GM23338 (cell line): ENCODE data around the gene ANTXR2.

Experiments used
- CTCF ChIP-seq, 2 experiments: fragments of 200-600 bp in 1 of 2; sonication (generic) in 1 of 2; conservative IDR thresholded peaks; 2 replicates each; pipeline versions ENCODE4 v1.5.1 to v1.6.1; 2016 to 2017; ENCODE audit warnings: antibody characterized with exemption in 2 of 2, low read depth in 2 of 2, mild to moderate bottlenecking in 2 of 2, moderate library complexity in 1 of 2
- ETS1 ChIP-seq: IDR thresholded peaks from 2 replicates; pipeline ENCODE4 v1.6.1; 2016; ENCODE audit warnings: antibody characterized with exemption
- TF ChIP-seq, protein P1 (sequence below): IDR thresholded peaks from one replicate; pipeline ENCODE4 v1.6.1; 2018; ENCODE audit warnings: antibody characterized with exemption; ENCODE audit not compliant: unreplicated experiment

- TF ChIP-seq CTCF (conservative IDR thresholded peaks at IDR 0.05; ENCODE audit: low read depth in 2 of 2) (no peak), ETS1 (no peak)
- TF ChIP-seq, protein P1, sequence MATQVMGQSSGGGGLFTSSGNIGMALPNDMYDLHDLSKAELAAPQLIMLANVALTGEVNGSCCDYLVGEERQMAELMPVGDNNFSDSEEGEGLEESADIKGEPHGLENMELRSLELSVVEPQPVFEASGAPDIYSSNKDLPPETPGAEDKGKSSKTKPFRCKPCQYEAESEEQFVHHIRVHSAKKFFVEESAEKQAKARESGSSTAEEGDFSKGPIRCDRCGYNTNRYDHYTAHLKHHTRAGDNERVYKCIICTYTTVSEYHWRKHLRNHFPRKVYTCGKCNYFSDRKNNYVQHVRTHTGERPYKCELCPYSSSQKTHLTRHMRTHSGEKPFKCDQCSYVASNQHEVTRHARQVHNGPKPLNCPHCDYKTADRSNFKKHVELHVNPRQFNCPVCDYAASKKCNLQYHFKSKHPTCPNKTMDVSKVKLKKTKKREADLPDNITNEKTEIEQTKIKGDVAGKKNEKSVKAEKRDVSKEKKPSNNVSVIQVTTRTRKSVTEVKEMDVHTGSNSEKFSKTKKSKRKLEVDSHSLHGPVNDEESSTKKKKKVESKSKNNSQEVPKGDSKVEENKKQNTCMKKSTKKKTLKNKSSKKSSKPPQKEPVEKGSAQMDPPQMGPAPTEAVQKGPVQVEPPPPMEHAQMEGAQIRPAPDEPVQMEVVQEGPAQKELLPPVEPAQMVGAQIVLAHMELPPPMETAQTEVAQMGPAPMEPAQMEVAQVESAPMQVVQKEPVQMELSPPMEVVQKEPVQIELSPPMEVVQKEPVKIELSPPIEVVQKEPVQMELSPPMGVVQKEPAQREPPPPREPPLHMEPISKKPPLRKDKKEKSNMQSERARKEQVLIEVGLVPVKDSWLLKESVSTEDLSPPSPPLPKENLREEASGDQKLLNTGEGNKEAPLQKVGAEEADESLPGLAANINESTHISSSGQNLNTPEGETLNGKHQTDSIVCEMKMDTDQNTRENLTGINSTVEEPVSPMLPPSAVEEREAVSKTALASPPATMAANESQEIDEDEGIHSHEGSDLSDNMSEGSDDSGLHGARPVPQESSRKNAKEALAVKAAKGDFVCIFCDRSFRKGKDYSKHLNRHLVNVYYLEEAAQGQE = no peak
Measured at GRCh38 chr4:79863333-79863732, 209.7 kb downstream of the ANTXR2 start.
